Renal pelvis (tissue), 12 donors: ENCODE data around the gene SNN. TPM values are rescaled to one million over a fixed set of nuclear protein-coding genes. Genes with fewer than 3 reads are reported as not detected.
A peak's percentile ranks its signal among the peaks of the same experiment; 100 is the strongest.

Experiments used
- DNase-seq: peaks from one replicate; pipeline ENCODE4 v3.0.0-alpha.2; 2013
- long read RNA-seq, 16 experiments: transcript quantifications; one replicate each; lab custom pipeline, GENCODE V29; 2026
- polyA plus RNA-seq, 3 donors: library from polyadenylated mRNA; unstranded; fragments of 120-200 nt; gene quantifications; one replicate each; pipeline ENCODE4 v1.2.1, GENCODE V29; 2013; ENCODE audit not compliant: insufficient read length in 3 of 3

Gene SNN
- polyA plus RNA-seq: 10 to 100 TPM; 35.5 to 44.4 (median 38.6) TPM
- long read RNA-seq, donor 1, transcript SNN-201 (2 exons, 3,312 nt): major isoform, 12 of 12 reads
- long read RNA-seq, donor 1, partial matches to known transcripts: 0 of 12 reads
- long read RNA-seq, donor 1, other reads (novel, unspliced or antisense): 0 of 12 reads
- long read RNA-seq, donor 2, transcript SNN-201 (2 exons, 3,312 nt): major isoform, 22 of 22 reads
- long read RNA-seq, donor 2, partial matches to known transcripts: 0 of 22 reads
- long read RNA-seq, donor 2, other reads (novel, unspliced or antisense): 0 of 22 reads
- long read RNA-seq, donor 3, transcript SNN-201 (2 exons, 3,312 nt): major isoform, 15 of 15 reads
- long read RNA-seq, donor 3, partial matches to known transcripts: 0 of 15 reads
- long read RNA-seq, donor 3, other reads (novel, unspliced or antisense): 0 of 15 reads
- long read RNA-seq, donor 4, transcript SNN-201 (2 exons, 3,312 nt): major isoform, 13 of 33 reads
- long read RNA-seq, donor 4, partial matches to known transcripts: 15 of 33 reads
- long read RNA-seq, donor 4, other reads (novel, unspliced or antisense): 5 of 33 reads
- long read RNA-seq, donor 5, transcript SNN-201 (2 exons, 3,312 nt): major isoform, 6 of 33 reads
- long read RNA-seq, donor 5, partial matches to known transcripts: 27 of 33 reads
- long read RNA-seq, donor 5, other reads (novel, unspliced or antisense): 0 of 33 reads
- long read RNA-seq, donor 6, transcript SNN-201 (2 exons, 3,312 nt): major isoform, 12 of 59 reads
- long read RNA-seq, donor 6, partial matches to known transcripts: 47 of 59 reads
- long read RNA-seq, donor 6, other reads (novel, unspliced or antisense): 0 of 59 reads
- long read RNA-seq, donor 7, transcript SNN-201 (2 exons, 3,312 nt): major isoform, 32 of 99 reads
- long read RNA-seq, donor 7, partial matches to known transcripts: 67 of 99 reads
- long read RNA-seq, donor 7, other reads (novel, unspliced or antisense): 0 of 99 reads
- long read RNA-seq, donor 8, transcript SNN-201 (2 exons, 3,312 nt): major isoform, 13 of 13 reads
- long read RNA-seq, donor 8, partial matches to known transcripts: 0 of 13 reads
- long read RNA-seq, donor 8, other reads (novel, unspliced or antisense): 0 of 13 reads
- long read RNA-seq, donor 9, transcript SNN-201 (2 exons, 3,312 nt): major isoform, 22 of 22 reads
- long read RNA-seq, donor 9, partial matches to known transcripts: 0 of 22 reads
- long read RNA-seq, donor 9, other reads (novel, unspliced or antisense): 0 of 22 reads
- long read RNA-seq, donor 10, transcript SNN-201 (2 exons, 3,312 nt): major isoform, 13 of 13 reads
- long read RNA-seq, donor 10, partial matches to known transcripts: 0 of 13 reads
- long read RNA-seq, donor 10, other reads (novel, unspliced or antisense): 0 of 13 reads
- long read RNA-seq, donor 11, transcript SNN-201 (2 exons, 3,312 nt): major isoform, 14 of 14 reads
- long read RNA-seq, donor 11, partial matches to known transcripts: 0 of 14 reads
- long read RNA-seq, donor 11, other reads (novel, unspliced or antisense): 0 of 14 reads
- long read RNA-seq, donor 12, transcript SNN-201 (2 exons, 3,312 nt): major isoform, 17 of 35 reads
- long read RNA-seq, donor 12, partial matches to known transcripts: 18 of 35 reads
- long read RNA-seq, donor 12, other reads (novel, unspliced or antisense): 0 of 35 reads
- long read RNA-seq, donor 13, transcript SNN-201 (2 exons, 3,312 nt): major isoform, 6 of 6 reads
- long read RNA-seq, donor 13, partial matches to known transcripts: 0 of 6 reads
- long read RNA-seq, donor 13, other reads (novel, unspliced or antisense): 0 of 6 reads
- long read RNA-seq, donor 14: 0 reads
- long read RNA-seq, donor 15: 0 reads
- long read RNA-seq, donor 16, transcript SNN-201 (2 exons, 3,312 nt): major isoform, 21 of 21 reads
- long read RNA-seq, donor 16, partial matches to known transcripts: 0 of 21 reads
- long read RNA-seq, donor 16, other reads (novel, unspliced or antisense): 0 of 21 reads

DNA sequence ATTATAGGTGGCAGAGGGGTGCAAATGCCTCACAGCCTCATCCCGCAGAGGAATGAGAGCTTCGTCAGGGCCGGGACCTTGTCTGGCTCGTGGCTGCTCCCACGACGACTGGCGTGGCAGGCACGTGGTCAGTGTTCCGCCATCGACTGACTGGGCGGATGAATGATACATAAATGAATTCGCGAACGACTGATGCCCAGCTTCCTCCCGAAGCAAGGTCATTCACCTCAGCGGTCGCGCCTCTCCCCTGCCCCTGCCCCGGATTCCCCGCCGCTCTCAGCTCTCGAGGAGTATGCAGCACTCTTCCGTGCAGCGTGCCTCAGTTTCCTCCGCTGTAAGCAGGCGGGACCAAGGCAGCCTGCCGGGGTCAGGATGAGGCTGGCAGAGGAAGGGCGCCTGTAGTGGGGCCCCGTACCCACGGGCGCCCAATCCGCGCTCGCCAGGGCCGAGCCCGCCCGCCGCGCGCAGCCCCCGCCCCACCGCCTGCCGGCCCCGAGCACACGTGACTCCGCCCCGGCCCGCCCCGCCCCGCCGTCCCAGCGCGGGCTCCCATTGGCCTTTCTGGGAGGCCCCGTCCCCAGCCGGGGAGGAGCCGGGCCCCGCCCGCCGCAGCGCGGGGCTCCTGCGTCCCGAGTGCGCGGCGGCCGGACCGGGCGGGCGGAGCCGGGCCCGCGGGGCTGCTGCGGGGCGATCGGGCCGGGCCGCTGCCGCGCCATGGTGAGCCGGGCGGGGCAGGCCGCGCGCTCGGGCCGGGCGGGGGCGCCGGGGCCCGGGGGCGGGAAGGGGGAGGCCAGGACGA lies at the start of gene SNN:
SNN (plus strand) TSS at position 632 of the 799 bp plus-strand sequence. CDS start 7,605 bp downstream, outside the sequence.
- DNase-seq: peak; percentile 91

DNA sequence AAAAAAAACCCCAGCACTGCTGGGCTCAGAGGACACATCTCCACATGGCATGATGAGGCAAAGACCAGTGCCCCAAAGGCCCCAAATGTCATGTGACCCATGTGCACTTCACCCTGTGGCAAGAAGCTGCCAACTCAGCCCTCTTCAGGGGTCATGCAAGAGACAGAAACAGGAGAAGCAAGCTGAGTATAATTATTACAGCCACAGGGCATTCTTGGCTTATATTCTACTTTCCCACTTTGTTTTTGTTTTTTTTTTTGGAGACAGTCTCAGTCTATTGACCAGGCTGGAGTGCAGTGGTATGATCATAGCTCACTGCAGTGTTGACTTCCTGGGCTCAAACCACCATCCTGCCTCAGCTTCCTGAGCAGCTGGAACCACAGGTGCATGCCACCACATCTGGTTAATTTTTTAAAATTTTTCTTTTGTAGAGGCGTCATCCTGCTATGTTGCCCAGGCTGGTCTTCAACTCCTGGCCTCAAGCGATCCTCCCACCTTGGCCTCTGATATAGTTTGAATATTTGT lies 48.9 kb upstream of the SNN start:
- DNase-seq: no peak

DNA sequence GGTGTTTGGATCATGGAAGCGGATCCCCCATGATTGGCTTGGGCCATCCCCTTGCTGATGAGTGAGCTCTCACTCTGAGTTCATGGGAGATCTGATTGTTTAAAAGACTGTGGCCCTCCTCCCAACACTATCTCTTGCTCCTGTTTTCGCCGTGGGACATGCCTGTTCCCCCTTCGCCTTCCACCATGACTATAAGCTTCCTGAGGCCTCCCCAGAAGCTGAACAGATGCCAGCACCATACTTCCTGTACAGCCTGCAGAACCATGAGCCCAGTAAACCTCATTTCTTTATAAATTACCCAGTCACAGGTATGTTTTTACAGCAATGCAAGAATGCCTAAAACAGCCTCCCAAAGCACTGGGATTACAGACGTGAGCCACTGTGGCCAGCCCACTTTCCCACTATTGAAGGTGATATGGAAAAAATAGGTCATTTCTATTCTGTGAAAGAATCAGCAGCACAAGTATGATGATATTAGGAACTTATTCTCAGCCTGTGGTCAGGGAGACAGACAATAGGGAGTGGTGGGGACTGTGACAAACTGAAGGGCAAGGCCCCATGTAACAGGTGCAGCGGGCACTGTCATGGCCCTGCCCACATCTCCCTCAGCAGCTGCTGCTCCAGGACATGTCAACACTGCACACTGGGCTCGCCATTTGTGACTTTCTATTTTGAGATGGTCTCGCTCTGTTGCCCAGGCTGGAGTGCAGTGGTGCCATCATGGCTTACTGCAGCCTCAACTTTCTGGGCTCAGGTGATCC lies 47.8 kb upstream of the SNN start:
- DNase-seq: no peak

DNA sequence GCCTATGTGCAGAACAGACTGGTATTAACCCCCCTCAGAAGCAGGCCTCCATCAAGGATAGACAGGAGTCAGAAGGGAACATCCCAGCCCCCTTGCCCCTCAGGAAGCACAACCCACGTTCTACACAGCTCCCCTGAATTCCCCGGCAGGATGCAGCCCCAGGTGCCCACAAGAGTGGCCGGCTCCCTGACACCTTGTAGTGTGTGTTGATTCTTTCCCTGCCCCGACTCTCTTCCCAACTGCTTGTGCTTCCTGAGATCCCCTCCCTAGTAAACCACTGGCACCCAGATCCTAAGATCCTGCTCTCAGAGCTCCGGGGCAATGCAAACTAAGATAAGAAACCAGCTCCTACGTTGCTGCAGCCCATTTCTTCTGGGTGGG lies 46.7 kb upstream of the SNN start:
- DNase-seq: no peak

DNA sequence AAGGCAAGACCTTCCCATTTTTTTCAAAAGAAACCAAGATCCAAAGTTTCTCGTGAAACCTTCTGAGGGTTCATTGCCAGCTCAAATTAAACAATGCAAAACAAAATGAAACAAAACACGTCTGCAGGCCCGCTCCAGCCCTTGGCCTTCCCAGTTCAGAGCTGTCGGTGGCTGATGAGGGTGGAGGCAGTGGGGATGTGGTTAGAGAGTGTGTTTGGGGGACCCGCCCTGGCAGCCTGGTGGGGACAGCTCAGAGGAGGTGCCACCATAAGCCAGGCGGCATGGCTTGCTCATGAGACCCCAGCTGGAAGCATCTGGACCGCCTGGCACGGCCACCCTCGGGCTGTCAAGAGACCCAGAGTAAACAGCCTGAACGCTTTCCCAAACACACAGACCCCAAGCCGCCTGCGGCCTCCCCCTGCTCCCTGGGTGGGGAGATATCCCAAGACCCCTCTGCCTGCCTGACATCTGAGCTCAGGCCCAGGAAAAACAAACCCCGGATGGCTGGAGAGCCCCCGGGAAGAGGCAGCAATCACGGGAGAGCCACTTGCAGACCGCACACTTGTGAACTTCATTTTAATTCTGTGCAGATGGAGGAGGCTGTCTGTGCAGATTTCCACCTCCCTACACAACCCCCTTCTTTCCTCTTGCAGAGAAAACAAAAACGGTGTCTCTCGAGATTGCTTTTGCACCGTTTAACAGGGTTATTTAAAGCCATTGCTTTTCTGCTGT lies 46.2 kb upstream of the SNN start:
- no peak for DNase-seq

DNA sequence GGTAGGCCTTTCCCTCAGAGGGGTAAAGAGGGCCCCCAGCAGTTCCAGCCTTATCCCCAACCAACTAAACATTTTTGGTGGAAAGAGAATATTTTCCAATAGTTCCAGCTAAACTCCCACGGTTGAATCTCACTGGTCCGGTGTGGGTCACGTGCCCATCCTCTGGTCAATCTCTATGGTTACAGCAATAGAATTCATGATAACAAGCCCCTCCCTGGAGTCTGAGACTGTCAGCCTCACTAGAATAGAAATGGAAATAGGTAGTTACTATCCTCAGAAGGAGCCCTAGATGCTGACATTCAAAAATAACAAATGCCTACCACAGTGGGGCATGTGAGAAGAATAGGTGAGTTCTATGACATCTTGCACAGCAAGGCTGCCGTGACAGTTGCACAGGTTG lies 44.0 kb upstream of the SNN start:
- no peak for DNase-seq

DNA sequence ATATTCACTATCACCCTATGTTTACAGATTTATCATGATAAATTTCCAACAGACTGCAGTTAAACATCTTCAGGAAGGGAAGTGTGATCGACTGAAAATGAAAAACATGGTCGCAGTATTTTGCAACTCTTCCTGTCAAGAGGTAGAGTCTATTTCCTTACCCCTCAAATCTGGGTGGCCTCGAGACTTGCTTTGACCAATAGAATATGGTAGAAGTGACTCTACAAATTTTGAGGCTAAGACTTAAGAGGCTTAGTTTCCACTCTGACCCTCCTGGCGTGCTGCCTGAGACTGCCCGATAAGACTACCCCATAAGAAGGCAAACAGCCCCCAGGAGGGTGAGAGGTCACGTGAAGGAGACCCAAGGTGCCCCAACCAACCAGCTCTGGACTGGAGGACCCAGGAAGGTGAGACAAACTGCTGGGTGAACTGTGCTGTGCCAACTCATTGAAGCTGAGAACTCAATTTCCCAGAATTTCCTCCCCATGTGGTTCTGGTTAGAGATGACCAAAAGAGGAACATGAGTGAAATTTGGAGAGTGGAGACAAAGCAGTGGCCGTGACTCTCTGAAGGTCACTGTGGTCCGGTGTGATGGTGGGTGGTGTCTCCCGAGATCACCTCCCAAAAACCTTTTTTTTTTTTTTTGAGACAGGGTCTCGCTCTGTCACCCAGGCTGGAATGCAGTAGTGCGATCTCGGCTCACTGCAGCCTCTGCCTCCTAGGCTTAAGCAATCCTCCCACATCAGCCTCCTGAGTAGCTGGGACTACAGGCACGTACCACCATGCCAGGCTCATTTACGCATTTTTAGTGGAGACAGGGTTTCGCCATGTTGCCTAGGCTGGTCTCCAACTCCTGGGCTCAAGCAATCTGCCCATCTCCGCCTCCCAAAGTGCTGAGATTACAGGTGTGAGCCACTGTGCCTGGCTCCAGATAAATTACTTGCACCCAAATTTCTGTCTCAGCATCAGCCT lies 43.3 kb upstream of the SNN start:
- no peak for DNase-seq

DNA sequence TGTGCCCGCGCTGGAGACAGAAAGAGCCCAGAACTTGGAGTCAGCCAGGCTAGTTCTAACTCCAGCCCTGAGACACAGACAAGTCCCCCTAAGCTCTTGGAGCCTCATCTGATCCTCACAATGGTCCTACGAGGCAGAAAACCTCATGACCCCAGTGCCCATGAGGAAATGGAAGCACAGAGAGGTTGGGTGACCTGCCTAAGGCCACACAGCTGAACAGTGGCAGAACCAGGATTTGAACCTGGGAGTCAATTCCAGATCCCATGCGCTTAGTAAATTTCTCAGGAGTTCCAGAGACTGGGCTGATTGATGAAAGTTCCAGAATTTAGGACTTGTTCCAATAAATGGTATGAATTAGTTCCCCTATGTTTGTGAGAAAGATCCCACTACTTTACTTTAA lies 42.5 kb upstream of the SNN start:
- DNase-seq: no peak

DNA sequence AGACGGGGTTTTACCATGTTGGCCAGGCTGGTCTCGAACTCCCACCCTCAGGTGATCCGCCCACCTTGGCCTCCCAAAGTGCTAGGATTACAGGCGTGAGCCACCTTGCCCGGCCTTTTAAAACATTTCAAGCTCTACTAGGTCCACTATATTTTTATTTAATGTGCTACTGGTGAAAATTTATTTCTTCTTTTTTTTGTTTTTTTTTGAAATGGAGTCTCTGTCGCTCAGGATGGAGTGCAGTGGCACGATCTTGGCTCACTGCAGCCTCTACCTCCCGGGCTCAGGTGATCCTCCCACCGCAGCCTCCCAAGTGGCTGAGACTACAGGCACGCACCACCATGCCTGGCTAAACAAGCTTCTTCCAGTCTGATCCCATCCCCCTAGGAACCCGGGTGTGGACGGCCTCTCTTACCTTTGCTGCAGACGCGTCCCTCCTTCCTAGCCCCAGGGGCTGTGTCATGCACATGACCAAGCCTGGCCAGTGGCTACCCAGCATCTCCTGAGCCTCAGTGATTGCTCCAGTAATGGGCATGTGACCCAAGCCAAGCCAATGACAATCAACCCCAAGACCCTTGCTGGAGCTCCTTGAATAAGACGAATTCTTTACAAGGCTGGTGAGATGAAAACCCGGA lies 41.5 kb upstream of the SNN start:
- DNase-seq: no peak

DNA sequence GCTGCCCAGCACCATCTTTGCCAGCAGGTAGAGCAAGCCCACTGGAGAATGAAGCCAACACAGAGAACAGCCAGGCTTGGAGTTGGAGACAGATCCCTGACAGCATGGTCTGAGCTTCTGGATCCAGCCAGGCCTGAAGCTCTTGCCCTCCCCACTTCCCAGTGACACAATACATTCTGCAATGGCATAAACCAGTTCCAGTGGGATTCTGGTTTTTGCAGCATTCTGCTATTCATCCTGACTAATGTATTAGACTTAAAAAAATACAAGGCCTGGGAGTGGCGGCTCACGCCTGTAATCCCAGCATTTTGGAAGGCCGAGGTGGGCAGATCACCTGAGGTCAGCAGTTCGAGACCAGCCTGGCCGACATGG lies 41.0 kb upstream of the SNN start:
- no peak for DNase-seq

DNA sequence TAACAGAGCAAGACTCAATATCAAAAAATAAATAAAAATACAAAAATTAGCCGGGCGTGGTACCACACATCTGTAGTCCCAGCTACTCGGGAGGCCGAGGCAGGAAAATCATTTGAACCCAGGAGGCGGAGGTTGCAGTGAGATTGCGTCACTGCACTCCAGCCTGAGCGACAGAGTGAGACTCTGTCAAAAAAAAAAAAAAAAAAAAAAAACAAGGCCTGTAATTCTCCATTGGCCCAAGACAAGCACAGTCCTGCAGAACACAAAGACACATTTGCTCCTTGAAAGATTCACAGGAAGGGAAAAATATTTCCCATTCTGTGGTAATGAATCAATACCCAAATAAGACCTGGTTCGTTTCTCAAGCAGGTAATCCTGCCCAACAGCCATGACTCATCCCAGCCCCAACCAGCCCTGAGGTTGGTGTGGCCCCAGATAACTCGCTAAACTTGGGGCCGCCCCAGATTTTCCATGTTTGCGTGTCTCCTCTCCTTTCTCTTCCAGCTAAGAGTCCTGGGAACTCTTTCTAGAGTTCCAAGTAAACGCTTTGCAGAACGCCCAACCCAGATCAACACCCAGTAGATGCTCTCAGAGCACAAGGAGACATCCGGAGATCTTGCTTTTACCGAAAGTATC lies 40.3 kb upstream of the SNN start:
- DNase-seq: no peak

DNA sequence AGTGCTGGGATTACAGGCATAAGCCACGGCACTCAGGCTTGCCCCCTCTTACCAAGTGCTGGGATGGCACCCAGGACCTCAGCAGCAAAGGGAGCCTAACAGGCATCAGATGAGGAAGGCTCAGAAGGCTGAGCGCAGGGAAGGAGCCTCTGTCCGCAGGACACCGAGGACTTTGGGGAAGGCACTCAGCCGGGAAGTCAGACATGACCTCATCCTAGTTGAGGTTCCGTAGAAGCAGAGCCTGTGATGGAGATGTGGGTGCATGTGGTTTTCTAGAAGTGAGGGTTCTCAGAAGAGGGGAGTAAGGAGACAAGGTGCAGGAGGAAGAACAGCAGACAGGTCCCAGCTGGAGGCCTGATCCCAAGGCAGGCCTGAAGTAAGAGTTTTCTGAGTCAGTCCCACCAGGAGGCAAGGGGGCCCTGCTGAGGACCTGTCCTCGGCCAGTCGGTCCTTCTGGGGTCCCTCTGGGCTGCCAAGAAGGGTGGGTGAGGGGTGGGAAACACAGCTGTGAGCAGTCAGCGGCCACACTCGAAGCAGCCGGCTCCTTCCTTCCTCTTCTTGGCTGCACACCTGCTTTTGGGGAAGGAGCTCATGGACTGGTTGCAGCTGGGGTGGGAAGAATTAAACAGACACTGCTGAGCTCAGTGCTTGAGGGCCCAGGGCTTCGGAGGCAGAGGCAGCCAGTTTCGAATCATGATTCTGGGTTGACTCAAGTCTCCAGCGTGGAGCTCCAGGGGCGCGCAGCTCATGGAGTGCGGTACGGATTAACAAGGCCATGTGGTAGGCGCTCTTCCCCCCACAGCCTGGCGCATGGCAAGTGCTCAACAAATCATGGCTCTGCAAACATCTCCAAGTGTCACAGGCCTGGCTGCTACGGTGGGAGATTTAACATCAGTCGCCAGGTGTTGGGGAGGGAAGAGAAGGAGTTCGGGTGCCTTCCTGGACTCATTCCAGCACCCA lies 38.9 kb upstream of the SNN start:
- no peak for DNase-seq

DNA sequence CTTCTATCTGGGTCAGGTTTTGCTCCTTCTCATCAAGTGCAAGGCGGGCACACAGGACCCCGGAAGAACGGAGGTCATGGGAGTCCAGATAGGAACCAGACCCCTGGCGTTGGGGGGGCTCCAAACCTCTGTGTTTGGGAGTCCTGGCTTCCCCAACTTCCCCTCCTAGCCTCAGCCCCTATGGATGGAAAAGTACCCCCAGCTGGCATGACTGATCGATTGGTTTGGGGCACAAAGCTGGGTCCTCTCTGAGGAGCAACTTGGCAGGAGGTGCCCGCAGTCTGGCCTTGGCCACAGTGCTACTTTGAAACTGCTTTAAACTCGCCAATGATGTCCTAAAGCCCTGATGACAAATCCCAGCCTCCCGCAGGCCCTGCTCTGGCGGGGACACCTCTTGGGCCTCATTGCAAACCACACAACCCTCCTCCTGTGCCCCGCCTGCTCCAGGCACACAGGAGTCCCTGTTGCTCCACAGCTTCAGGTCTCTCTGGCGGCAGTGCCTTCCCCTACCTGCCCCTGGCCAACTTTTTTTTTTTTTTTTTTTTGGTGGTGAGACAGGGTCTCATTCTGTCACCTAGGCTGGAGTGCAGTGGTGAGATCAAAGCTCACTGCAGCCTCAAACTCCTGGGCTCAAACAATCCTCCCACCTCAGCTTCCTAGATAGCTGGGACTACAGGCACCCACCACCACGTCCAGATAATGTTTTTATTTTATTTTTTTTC lies 38.0 kb upstream of the SNN start:
- DNase-seq: no peak

DNA sequence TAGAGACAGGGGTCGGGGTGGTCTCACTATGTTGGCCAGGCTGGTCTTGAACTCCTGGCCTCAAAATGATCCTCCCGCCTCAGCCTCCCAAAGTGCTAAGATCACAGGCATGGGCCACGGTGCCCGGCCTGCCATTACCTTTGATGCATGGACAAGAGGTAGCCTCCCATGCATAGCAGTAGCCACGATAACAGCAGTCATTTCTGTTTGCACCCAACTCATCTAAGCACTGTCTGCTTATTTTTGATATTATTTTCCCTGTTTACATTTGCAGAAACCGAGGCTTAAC lies 37.5 kb upstream of the SNN start:
- no peak for DNase-seq
